ENCODE results near the gene AGPS. TPM values are rescaled to one million over a fixed set of nuclear protein-coding genes. Genes with fewer than 3 reads are reported as not detected.
"Not testable (repeated sequence)": the region's sequence is repeated elsewhere in the genome, so short reads cannot be mapped to it uniquely, and the experiment has no call there.

AGPS gene
- total and polyA plus RNA-seq, 8 donors = 25.0 to 50.2 (median 30.1) TPM

DNA sequence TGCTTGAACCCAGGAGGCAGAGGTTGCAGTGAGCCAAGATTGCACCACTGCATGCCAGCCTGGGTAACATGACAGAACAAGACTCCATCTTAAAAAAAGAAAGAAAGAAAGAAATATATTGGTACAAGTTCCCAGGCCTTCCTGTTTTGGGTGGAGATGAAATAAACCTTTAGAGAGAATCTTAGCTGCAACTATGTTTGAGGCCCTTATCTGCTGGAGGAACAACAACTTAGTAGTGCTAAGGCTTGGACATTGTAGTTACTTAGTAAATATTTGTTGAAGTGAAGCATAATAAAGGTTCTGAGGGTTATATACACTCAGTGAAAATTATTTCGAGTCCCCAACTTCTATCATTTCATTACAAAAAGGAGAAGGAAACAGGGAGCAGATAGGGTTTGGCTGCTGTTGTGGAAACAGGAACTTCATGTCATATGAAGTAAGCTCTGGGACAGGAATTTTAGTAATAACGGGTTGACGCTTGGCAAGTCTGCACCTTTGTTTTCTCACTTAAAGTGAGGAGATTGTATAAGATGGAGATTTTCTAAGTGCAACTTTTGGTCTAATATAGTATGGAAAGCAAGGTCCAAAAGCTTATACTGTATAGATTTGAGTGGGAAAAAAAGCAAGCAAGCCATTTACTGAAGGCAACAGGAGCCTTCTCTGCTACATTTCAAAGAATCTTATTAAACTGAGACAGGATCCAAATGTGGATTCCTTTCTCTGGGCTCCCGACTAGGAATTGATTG, 40.0 kb upstream of the AGPS start:
- intact Hi-C loops (cut with DNase I) = no loop called here
- H3K36me3 ChIP-seq = no peaks in the 10 kb centered on the region
- H3K9me3 ChIP-seq = no peaks in the 10 kb centered on the region
- peaks cover 8 to 19% of the 10 kb centered on the region in 2 donors for H3K4me1 ChIP-seq
- H3K27ac ChIP-seq = peak overlapping the region; percentile 34 to 85
- peak; percentile 65 for ATAC-seq
- DNase-seq = no peak
- no peaks in the 10 kb centered on the region for H3K27me3 ChIP-seq
- TF ChIP-seq, protein P1, sequence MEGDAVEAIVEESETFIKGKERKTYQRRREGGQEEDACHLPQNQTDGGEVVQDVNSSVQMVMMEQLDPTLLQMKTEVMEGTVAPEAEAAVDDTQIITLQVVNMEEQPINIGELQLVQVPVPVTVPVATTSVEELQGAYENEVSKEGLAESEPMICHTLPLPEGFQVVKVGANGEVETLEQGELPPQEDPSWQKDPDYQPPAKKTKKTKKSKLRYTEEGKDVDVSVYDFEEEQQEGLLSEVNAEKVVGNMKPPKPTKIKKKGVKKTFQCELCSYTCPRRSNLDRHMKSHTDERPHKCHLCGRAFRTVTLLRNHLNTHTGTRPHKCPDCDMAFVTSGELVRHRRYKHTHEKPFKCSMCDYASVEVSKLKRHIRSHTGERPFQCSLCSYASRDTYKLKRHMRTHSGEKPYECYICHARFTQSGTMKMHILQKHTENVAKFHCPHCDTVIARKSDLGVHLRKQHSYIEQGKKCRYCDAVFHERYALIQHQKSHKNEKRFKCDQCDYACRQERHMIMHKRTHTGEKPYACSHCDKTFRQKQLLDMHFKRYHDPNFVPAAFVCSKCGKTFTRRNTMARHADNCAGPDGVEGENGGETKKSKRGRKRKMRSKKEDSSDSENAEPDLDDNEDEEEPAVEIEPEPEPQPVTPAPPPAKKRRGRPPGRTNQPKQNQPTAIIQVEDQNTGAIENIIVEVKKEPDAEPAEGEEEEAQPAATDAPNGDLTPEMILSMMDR (IDR thresholded peaks at IDR 0.05) = no peak
- no peak overlapping the region for H3K4me3 ChIP-seq

DNA sequence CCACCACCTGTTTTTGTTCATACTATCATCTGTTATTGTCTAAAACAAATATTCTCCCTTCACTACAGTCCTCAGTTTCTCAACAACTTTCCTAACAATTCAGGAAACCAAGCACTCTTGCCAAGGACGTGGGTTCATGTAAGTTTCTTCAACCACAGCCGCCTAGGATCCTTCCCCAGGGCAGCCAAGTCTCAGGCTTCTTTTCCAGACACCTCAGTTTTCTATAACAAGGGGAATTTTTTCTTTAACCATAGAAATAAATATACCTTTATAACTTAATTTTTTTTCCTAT, 39.4 kb upstream of the AGPS start:
- H3K27me3 ChIP-seq = no peaks in the 10 kb centered on the region
- H3K36me3 ChIP-seq = no peaks in the 10 kb centered on the region
- intact Hi-C loops (cut with DNase I) = no loop called here
- peak; percentile 63 for ATAC-seq
- peak in 2 of 4 donors; percentile 5 to 24 for DNase-seq
- no peak overlapping the region for H3K4me3 ChIP-seq
- H3K4me1 ChIP-seq = peaks cover 8 to 19% of the 10 kb centered on the region in 2 donors
- peak overlapping the region; percentile 34 to 85 for H3K27ac ChIP-seq
- no peaks in the 10 kb centered on the region for H3K9me3 ChIP-seq
- TF ChIP-seq, protein P1 (IDR thresholded peaks at IDR 0.05) = no peak

DNA sequence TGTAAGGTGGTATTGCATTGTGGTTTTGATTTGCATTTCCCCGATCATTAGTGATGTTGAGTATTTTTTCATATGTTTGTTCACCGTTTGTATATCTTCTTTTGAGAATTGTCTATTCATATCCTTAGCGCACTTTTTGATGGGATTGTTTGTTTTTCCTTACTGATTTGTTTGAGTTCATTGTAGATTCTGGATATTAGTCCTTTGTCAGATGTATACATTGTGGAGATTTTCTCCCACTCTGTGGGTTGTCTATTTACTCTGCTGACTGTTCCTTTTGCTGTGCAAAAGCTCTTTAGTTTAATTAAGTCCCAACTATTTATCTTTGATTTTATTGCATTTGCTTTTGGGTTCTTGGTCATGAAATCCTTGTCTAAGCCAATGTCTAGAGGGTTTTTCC, 38.0 kb upstream of the AGPS start:
- peaks cover 8 to 19% of the 10 kb centered on the region in 2 donors for H3K4me1 ChIP-seq
- H3K36me3 ChIP-seq; DNase-seq; H3K27ac ChIP-seq; H3K4me3 ChIP-seq; intact Hi-C loops (cut with DNase I); H3K9me3 ChIP-seq; ATAC-seq; H3K27me3 ChIP-seq: not testable (repeated sequence)

DNA sequence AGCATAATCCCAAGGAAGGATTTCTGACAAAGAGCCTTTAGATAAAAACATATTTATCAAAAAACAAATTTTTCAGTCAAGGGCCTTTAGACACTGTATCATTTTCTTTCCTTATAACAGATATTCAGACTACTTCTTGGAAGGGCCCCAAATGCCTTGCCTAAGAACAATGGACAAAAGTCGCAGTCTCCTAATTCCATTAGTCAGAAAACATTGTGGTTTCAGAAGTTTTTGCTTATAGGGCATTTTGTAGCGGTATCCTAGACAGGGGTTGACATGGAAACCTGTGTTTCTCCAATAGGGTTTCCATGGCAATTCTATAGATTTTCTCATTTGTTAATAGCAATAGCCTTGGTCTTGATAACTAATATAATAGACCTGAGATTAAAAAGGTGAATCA, 36.7 kb upstream of the AGPS start:
- intact Hi-C loops (cut with DNase I) = no loop called here
- ATAC-seq (no peak), DNase-seq (no peak)

DNA sequence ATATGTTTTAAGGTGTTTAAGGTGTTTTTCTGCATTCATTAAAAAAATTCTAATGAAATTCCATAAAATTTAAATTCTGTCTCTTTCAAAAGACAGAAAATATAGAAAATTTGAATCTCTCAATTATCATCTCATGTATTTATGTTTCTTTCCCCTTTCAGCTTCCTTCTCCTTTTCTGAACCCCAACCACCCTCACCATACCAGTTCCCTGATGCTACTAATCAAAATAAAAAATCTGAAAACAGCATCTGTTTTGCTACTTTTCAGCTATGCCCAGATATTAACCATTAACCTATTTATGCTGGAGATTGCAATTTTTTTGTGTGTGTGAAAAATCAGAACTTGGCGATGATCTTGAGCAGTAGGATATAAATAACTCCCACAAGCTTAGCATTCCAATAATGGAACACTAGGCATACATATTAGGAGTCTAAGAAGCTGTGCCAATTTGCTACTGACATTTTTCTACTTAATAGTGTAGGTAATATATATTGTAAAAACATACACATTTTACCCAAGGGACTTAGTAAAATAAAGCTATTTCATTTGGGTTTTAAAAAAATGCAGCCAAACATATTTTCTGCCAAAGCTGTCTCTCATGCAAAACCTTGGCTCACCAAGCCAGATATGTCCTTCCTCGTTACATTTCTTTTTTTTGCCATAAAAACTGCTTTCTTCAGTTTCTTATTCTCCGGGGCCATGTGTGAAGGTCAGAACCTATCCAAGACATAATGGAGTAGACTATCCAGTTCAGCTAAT, 32.6 kb upstream of the AGPS start:
- no peak overlapping the region for H3K4me3 ChIP-seq
- no peaks in the 10 kb centered on the region for H3K27me3 ChIP-seq
- H3K36me3 ChIP-seq = no peaks in the 10 kb centered on the region
- H3K27ac ChIP-seq = no peak overlapping the region
- H3K9me3 ChIP-seq = no peaks in the 10 kb centered on the region
- H3K4me1 ChIP-seq = no peaks in the 10 kb centered on the region
- TF ChIP-seq, protein P1 (IDR thresholded peaks at IDR 0.05) = no peak
- DNase-seq (no peak), ATAC-seq (no peak)
- intact Hi-C loops (cut with DNase I) = no loop called here

More for the DNA sequence above, 36.7 kb upstream of the AGPS start:
- H3K4me1 ChIP-seq = peaks cover 8 to 19% of the 10 kb centered on the region in 2 donors
- H3K27ac ChIP-seq = no peak overlapping the region
- H3K27me3 ChIP-seq = no peaks in the 10 kb centered on the region
- TF ChIP-seq, protein P1 (IDR thresholded peaks at IDR 0.05) = no peak
- no peaks in the 10 kb centered on the region for H3K36me3 ChIP-seq
- no peaks in the 10 kb centered on the region for H3K9me3 ChIP-seq
- no peak overlapping the region for H3K4me3 ChIP-seq

Measured in left lung (tissue), 10 donors.